HEK293T (cell line): ENCODE data around the gene PMIS2.

ENCODE experiments used
- CTCF ChIA-PET: fragments of 350-600 bp; formaldehyde crosslinking; extraction: SDS; loops from one replicate; lab custom pipeline; 2021; ENCODE audit warnings: antibody characterized with exemption, inconsistent platforms; lab: Yijun Ruan, JAX
- POLR2A ChIA-PET: fragments of 350-600 bp; formaldehyde crosslinking; extraction: SDS; loops from one replicate; lab custom pipeline; 2020; ENCODE audit warnings: antibody characterized with exemption, inconsistent platforms; lab: Yijun Ruan, JAX
- DNase-seq: peaks from one replicate; pipeline ENCODE4 v3.0.0; 2012; ENCODE audit warnings: mixed read lengths; ENCODE audit errors: extremely low spot score
- ARNT ChIP-seq: fragments of 450-650 bp; IDR thresholded peaks from 2 replicates; pipeline ENCODE4 v1.6.1; 2017; ENCODE audit warnings: mild to moderate bottlenecking
- BHLHE40 ChIP-seq: fragments of 450-650 bp; IDR thresholded peaks from 2 replicates; pipeline ENCODE4 v1.6.1; 2016; ENCODE audit warnings: mild to moderate bottlenecking, moderate library complexity, borderline replicate concordance
- CTBP1 ChIP-seq: fragments of 450-650 bp; IDR thresholded peaks from 2 replicates; pipeline ENCODE4 v1.6.1; 2016; ENCODE audit warnings: borderline replicate concordance
- ELF4 ChIP-seq: fragments of 450-650 bp; IDR thresholded peaks from 2 replicates; pipeline ENCODE4 v1.6.1; 2017; ENCODE audit warnings: antibody characterized with exemption
- FOXA1 ChIP-seq: fragments of 450-650 bp; IDR thresholded peaks from 2 replicates; pipeline ENCODE4 v1.6.1; 2016; ENCODE audit warnings: mild to moderate bottlenecking
- FOXK2 ChIP-seq: fragments of 450-650 bp; IDR thresholded peaks from 2 replicates; pipeline ENCODE4 v1.6.1; 2016; ENCODE audit warnings: mild to moderate bottlenecking
- FOXM1 ChIP-seq: fragments of 450-650 bp; IDR thresholded peaks from 2 replicates; pipeline ENCODE4 v1.6.1; 2017; ENCODE audit warnings: mild to moderate bottlenecking, borderline replicate concordance
- HDGF ChIP-seq: fragments of 450-650 bp; IDR thresholded peaks from 2 replicates; pipeline ENCODE4 v1.6.1; 2017; ENCODE audit warnings: antibody characterized with exemption, borderline replicate concordance
- L3MBTL2 ChIP-seq: fragments of 450-650 bp; conservative IDR thresholded peaks from 2 replicates; pipeline ENCODE4 v1.6.1; 2016; ENCODE audit warnings: mild to moderate bottlenecking
- LEF1 ChIP-seq: fragments of 450-650 bp; IDR thresholded peaks from 2 replicates; pipeline ENCODE4 v1.6.1; 2017; ENCODE audit warnings: mild to moderate bottlenecking, borderline replicate concordance
- NFRKB ChIP-seq: fragments of 450-650 bp; IDR thresholded peaks from 2 replicates; pipeline ENCODE4 v1.6.1; 2016; ENCODE audit warnings: mild to moderate bottlenecking, moderate library complexity
- SP1 ChIP-seq: fragments of 450-650 bp; IDR thresholded peaks from 2 replicates; pipeline ENCODE4 v1.6.1; 2017
- SUZ12 ChIP-seq: fragments of 450-650 bp; IDR thresholded peaks from 2 replicates; pipeline ENCODE4 v1.6.1; 2016; ENCODE audit warnings: mild to moderate bottlenecking
- TARDBP ChIP-seq: fragments of 450-650 bp; IDR thresholded peaks from 2 replicates; pipeline ENCODE4 v1.6.1; 2016
- ZNF384 ChIP-seq: fragments of 450-650 bp; IDR thresholded peaks from 2 replicates; pipeline ENCODE4 v1.6.1; 2016
- TF ChIP-seq, protein P1 (sequence below): fragments of 450-650 bp; IDR thresholded peaks from 2 replicates; pipeline ENCODE4 v1.6.1; 2016

PMIS2 gene

DNA sequence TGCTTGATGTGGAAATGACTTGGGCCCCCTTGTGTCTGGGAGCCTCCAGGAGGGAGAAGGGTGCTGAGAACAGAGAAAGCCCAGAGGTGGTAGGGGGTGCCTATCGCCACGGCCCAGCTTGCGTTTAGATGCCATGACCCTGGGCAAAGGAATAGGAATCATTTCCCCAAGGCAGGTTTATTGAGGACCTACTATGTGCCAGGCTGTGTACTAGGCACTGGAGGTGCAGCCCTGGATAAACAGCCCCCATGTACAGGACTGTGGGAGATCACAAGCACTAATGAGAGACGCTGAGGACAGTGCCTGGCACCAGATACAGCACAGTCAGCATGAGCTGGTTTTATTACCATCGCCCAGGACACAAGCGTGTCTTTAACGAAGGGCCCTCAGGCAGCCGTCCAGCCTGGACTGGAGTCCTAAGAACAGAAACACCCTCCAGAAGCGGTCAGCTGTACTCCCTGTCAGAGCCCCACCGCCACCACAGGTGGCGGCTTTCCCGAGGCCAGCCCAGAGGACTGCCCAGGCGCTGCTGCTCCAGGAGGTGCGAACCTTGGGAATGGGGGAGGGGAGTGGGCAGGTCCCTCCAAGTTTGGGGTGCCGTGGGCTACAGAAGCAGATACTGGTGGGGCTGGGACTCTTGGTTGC is 36.0 kb upstream of the PMIS2 start:
- ChIA-PET POLR2A (no interaction called here), CTCF (no interaction called here)
- no peak for TF ChIP-seq SP1
- no peak for TF ChIP-seq TARDBP
- TF ChIP-seq FOXA1: no peak
- no peak for TF ChIP-seq HDGF
- no peak for TF ChIP-seq BHLHE40
- TF ChIP-seq ARNT: no peak
- TF ChIP-seq LEF1: no peak
- TF ChIP-seq CTBP1: no peak
- no peak for TF ChIP-seq ELF4
- TF ChIP-seq FOXM1: no peak
- TF ChIP-seq NFRKB: no peak
- DNase-seq: no peak

DNA sequence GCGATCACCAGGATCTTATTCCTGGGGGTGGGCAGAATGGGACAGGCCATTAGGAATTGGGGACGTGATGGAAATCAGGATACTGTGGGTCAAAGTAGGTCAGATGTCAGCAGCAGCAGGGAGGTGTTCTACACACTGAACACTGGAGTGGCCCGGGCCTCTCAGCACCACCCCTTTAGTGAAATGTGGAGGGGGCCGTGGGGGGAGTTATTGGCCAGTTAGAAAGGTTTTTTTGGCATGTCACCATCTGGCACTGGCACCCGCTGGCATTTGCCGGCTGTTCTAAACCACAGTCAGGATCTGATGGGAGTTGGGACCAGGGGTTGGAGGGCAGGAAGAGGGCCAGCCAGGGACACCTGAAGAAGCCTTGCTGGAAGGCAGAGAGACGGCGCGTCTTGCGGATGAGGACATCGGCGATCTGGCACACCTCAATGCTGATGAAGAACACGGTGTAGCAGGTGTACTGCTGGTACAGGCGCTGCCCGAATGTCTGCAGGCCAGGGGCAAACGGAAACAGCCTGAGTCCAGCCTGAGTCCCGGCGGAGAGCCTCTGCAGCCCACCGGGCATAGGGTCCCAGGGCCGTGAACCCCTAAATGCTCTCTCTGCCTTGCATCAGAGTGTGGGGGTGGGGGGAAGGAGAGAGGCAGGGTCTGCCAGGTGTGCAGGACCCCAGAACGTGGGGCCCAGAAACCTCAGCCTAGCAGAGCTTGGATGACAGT is 34.7 kb upstream of the PMIS2 start:
- DNase-seq: no peak
- ChIA-PET CTCF (no interaction called here), POLR2A (interaction anchor here (1.6 kb wide), 1 partner anchor 97 kb away, joined by 4 read pairs; the partner anchor contains the start of gene COX6B1)
- no peak for TF ChIP-seq FOXM1

DNA sequence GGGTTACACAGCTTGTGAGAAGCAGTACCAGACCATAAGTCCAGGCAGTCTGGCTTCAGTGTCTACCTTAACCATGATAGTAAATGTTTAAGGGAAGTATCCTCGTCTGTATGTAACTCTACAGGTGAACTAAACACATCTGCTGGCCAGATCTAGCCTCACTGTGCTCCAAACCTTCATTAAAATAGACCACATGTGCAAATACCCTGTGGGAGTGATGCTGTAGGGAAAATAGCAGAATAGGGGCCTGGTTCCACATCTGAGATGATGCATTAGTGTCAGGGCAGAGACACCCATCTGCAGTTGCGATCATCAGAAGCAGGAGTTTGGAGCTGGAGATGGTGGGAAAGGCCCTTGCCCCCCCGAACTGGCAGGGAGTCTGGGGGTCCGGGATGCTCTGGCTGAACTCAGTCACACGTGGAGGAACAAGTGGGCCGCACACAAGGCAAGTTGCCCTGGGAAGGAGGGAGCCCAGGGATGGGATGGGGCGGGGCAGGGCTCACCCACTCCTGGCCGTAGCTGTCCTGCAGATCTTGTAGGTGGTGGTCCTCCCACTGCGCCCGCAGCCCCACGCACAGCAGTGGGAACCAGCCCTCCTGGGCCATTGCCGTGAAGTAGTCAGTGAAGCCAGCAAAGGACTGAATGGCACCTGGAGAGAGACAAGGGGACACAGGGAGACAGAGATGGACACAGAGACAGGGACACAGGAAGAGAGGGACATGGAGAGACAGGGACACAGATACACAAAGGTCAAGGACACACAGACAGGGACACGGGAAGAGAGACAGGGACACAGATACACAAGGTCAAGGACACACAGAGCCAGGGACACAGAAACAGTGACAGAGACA is 33.2 kb upstream of the PMIS2 start:
- ChIA-PET CTCF (no interaction called here), POLR2A (interaction anchor here (1.6 kb wide), 1 partner anchor 95 kb away, joined by 4 read pairs; the partner anchor contains the start of gene COX6B1)
- no peak for DNase-seq
- TF ChIP-seq FOXA1 (no peak), NFRKB (no peak), SUZ12 (no peak), CTBP1 (no peak), ARNT (no peak), FOXM1 (no peak), ZNF384 (no peak), LEF1 (no peak)

DNA sequence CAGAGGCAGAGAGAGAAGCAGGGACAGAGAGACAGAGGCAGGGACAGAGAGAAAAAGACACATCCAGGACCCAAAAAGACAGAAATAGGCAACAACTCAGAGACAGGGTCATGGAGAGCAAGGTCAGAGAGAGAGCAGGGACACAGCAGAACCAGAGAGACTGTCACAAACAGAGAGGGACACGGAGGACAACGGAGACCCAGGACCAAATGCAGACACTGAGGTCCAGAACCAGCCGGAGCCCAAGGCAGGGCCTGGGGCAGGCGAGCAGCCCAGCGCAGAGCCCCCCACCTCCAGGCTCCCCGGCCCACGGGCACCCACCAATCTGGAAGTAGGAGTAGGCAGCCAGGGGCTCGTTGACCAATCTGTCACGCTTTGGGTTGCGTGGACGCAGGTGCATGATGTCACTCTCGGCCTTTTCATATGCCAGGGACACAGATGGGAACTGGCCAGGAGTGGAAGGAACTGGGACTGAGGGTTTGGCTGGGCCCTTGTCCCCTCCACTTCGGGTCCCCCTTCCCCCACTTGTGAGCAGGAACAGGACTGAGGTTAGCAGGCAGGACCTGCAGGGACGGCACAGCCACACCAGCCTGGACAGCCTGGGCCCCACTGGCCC is 32.5 kb upstream of the PMIS2 start:
- ChIA-PET POLR2A (no interaction called here), CTCF (no interaction called here)
- no peak for TF ChIP-seq L3MBTL2
- no peak for TF ChIP-seq ARNT
- TF ChIP-seq ELF4: no peak
- no peak for TF ChIP-seq BHLHE40
- TF ChIP-seq, protein P1, sequence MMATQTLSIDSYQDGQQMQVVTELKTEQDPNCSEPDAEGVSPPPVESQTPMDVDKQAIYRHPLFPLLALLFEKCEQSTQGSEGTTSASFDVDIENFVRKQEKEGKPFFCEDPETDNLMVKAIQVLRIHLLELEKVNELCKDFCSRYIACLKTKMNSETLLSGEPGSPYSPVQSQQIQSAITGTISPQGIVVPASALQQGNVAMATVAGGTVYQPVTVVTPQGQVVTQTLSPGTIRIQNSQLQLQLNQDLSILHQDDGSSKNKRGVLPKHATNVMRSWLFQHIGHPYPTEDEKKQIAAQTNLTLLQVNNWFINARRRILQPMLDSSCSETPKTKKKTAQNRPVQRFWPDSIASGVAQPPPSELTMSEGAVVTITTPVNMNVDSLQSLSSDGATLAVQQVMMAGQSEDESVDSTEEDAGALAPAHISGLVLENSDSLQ: no peak
- TF ChIP-seq LEF1: no peak
- TF ChIP-seq CTBP1: no peak
- no peak for TF ChIP-seq FOXK2
- no peak for TF ChIP-seq FOXA1
- TF ChIP-seq ZNF384: no peak
- no peak for TF ChIP-seq TARDBP
- TF ChIP-seq FOXM1: no peak
- no peak for DNase-seq

DNA sequence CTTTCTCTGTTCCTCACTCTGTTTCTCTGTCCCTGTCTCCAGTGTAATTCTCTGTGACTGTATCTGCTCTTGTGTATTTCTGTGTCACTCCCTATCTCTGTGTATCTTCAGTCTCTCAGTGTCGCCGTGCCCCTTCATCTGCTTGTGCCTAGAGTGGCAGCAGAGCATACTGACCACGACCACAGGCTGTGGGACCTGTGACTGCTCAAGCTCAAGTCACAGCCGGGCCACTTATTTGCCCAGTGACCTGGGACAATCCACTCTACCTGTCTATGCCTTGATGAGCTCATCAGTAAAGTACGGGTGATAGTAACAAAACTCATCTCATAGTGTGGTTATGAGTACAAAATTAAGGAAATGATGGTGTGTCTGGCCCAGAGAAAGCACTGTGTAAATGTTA is 31.9 kb upstream of the PMIS2 start:
- DNase-seq: no peak
- POLR2A ChIA-PET: no interaction called here
- TF ChIP-seq NFRKB (no peak), LEF1 (no peak), TARDBP (no peak), ELF4 (no peak), FOXK2 (no peak), CTBP1 (no peak), SP1 (no peak), SUZ12 (no peak), HDGF (no peak), ARNT (no peak), L3MBTL2 (no peak), FOXM1 (no peak), BHLHE40 (no peak)
- TF ChIP-seq, protein P1: no peak
- CTCF ChIA-PET: no interaction called here
